Stimulated activated CD4-positive, alpha-beta T cell treated with anti-CD3 and anti-CD28 coated beads, TNF-alpha, amount 100 ng/mL, for 4 hours (primary cell): ENCODE measurements around the gene KCNC3.

Experiments
- DNase-seq, 3 experiments: peaks; one replicate each; pipeline ENCODE4 v3.0.0-alpha.2; 2020; ENCODE audit warnings: low read depth in 3 of 3

KCNC3 gene

GRCh38 chr19:50327461-50328223 is 1.5 kb downstream of the KCNC3 start:
- DNase-seq: no peak

- no peak for DNase-seq
Observed at GRCh38 chr19:50327013-50327412, 2.2 kb downstream of the KCNC3 start.

- no peak for DNase-seq
Observed at GRCh38 chr19:50326101-50326664, 3.0 kb downstream of the KCNC3 start.

GRCh38 chr19:50325310-50326100 is 3.7 kb downstream of the KCNC3 start:
- DNase-seq: peak; percentile 41 to 71 (median 54)

- no peak for DNase-seq
Observed at GRCh38 chr19:50324331-50324730, 4.8 kb downstream of the KCNC3 start.

- no peak for DNase-seq
Observed at GRCh38 chr19:50323782-50324133, 5.4 kb downstream of the KCNC3 start.

- no peak for DNase-seq
Observed at GRCh38 chr19:50322931-50323781, 6.0 kb downstream of the KCNC3 start.

GRCh38 chr19:50322234-50322633 is 6.9 kb downstream of the KCNC3 start:
- DNase-seq: no peak

- no peak for DNase-seq
Observed at GRCh38 chr19:50321831-50322230, 7.3 kb downstream of the KCNC3 start.

- no peak for DNase-seq
Observed at GRCh38 chr19:50320596-50320995, 8.6 kb downstream of the KCNC3 start.

GRCh38 chr19:50320051-50320450 is 9.1 kb downstream of the KCNC3 start:
- DNase-seq: no peak

GRCh38 chr19:50319156-50319555 is 10.0 kb downstream of the KCNC3 start:
- DNase-seq: no peak

- no peak for DNase-seq
Observed at GRCh38 chr19:50318438-50318837, 10.7 kb downstream of the KCNC3 start.

- no peak for DNase-seq
Observed at GRCh38 chr19:50317115-50317514, 12.1 kb downstream of the KCNC3 start.

- no peak for DNase-seq
Observed at GRCh38 chr19:50315773-50316448, 13.3 kb downstream of the KCNC3 start.

GRCh38 chr19:50314724-50315708 is 14.2 kb downstream of the KCNC3 start:
- DNase-seq: no peak

GRCh38 chr19:50313812-50314536 is 15.2 kb downstream of the KCNC3 start:
- no peak for DNase-seq

- no peak for DNase-seq
Observed at GRCh38 chr19:50312967-50313811, 16.0 kb downstream of the KCNC3 start.
